GM21381 (cell line): ENCODE results near the gene PRDX5.

Experiments
- ATAC-seq: cut with Tn5 transposase; IDR thresholded peaks from one replicate; pipeline ENCODE4 v1.9.1; 2021; ENCODE audit warnings: mild to moderate bottlenecking, moderate library complexity; ENCODE audit not compliant: unreplicated experiment

Gene PRDX5

GRCh38 chr11:64359712-64360445 lies 42.0 kb downstream of the PRDX5 start:
- ATAC-seq = no peak

- no peak for ATAC-seq
Measured at GRCh38 chr11:64360448-64360921, 42.6 kb downstream of the PRDX5 start.

GRCh38 chr11:64361659-64362058 lies 43.7 kb downstream of the PRDX5 start:
- no peak for ATAC-seq

GRCh38 chr11:64362339-64362738 lies 44.4 kb downstream of the PRDX5 start:
- ATAC-seq = no peak

- ATAC-seq = no peak
Measured at GRCh38 chr11:64364435-64364834, 46.5 kb downstream of the PRDX5 start.

GRCh38 chr11:64364911-64365310 lies 47.0 kb downstream of the PRDX5 start:
- no peak for ATAC-seq

- ATAC-seq = no peak
Measured at GRCh38 chr11:64366751-64367150, 48.8 kb downstream of the PRDX5 start.

- no peak for ATAC-seq
Measured at GRCh38 chr11:64367931-64368672, 50.2 kb downstream of the PRDX5 start.

GRCh38 chr11:64368673-64369074 lies 50.8 kb downstream of the PRDX5 start:
- no peak for ATAC-seq

GRCh38 chr11:64369440-64370421 lies 51.8 kb downstream of the PRDX5 start:
- ATAC-seq = no peak

GRCh38 chr11:64371201-64371600 lies 53.3 kb downstream of the PRDX5 start:
- no peak for ATAC-seq
